Neural progenitor cell (in vitro differentiated cells): ENCODE results near the gene LMF1.

ENCODE experiments used
- CTCF ChIP-seq: fragments of 200-600 bp; sonication (generic); IDR thresholded peaks from 2 replicates; pipeline ENCODE4 v1.5.1; 2017; ENCODE audit warnings: antibody characterized with exemption, mild to moderate bottlenecking
- EZH2phosphoT487 ChIP-seq: fragments of 200-600 bp; sonication (generic); IDR thresholded peaks from 2 replicates; pipeline ENCODE4 v1.6.1; 2017; ENCODE audit warnings: antibody characterized with exemption

GRCh38 chr16:845351-845745, 125.4 kb downstream of the LMF1 start:
- no peak for TF ChIP-seq CTCF
- TF ChIP-seq EZH2phosphoT487, result no peak
